Lower leg skin (tissue), 4 donors: Measurements from ENCODE around the gene EEF2K. TPM values are rescaled to one million over a fixed set of nuclear protein-coding genes. Genes with fewer than 3 reads are reported as not detected.
A peak's percentile ranks its signal among the peaks of the same experiment; 100 is the strongest.

ENCODE experiments used
- DNase-seq, 2 donors: peaks; one replicate each; pipeline ENCODE4 v3.0.0-alpha.2; 2019; ENCODE audit warnings: low spot score in 2 of 2
- H3K4me3 ChIP-seq: fragments of 200-600 bp; sonication (generic); 2 replicates; pipeline ENCODE4 v1.5.1; 2017; ENCODE audit warnings: mild to moderate bottlenecking, low read depth; ENCODE audit not compliant: poor library complexity, severe bottlenecking
- CTCF ChIP-seq, 3 donors: fragments of 450-650 bp; IDR thresholded peaks; one replicate each; pipeline ENCODE4 v1.5.1; 2016; ENCODE audit warnings: antibody characterized with exemption in 3 of 3, mild to moderate bottlenecking in 3 of 3, moderate library complexity in 2 of 3
- POLR2A ChIP-seq, 2 donors: fragments of 450-650 bp; IDR thresholded peaks; one replicate each; pipeline ENCODE4 v1.6.1; 2016 to 2017; ENCODE audit warnings: antibody characterized with exemption in 2 of 2, mild to moderate bottlenecking in 1 of 2, moderate library complexity in 1 of 2
- whole genome bisulfite sequencing, 2 donors: methylation state at CpG; one replicate each; pipeline ENCODE4 v1.1.5; 2018; 5-methylcytosine and 5-hydroxymethylcytosine counted together
- intact Hi-C: fragments of 100-400 bp; cut with DNase I; formaldehyde crosslinking; loops from one replicate; pipeline ENCODE4 v1.15.0; 2023; ENCODE audit warnings: low total_unique reads
- total RNA-seq, 4 donors: library from RNA; depleted of rRNA; stranded (reverse); fragments of >200 nt; gene quantifications; one replicate each; pipeline ENCODE4 v1.1.0, GENCODE V29; 2016

Gene EEF2K
- total RNA-seq, 4 donors from 2014 or later, result 47.8 to 112 (median 73.2) TPM

- DNase-seq, result no peak
- intact Hi-C loops, result loop anchor here (5.0 kb wide), 1 partner anchor 186 kb away; the partner anchor contains the start of gene PDZD9
- no peak for TF ChIP-seq POLR2A (IDR thresholded peaks at IDR 0.05)
- no peak for TF ChIP-seq CTCF (IDR thresholded peaks at IDR 0.05)
- WGBS, 2 donors, result 71 to 72% methylated on average over 2 of the region's 2 CpGs
- H3K4me3 ChIP-seq, result no peak overlapping the region
Observed at GRCh38 chr16:22188267-22188594, 17.8 kb upstream of the EEF2K start.

GRCh38 chr16:22188595-22189442 lies 17.3 kb upstream of the EEF2K start:
- TF ChIP-seq CTCF (IDR thresholded peaks at IDR 0.05), result peak in 1 of 3 donors; percentile 91
- TF ChIP-seq POLR2A (IDR thresholded peaks at IDR 0.05), result no peak
- 28 to 29% methylated on average over 8 of the region's 8 CpGs for WGBS, 2 donors
- DNase-seq, result peak; percentile 75 to 93
- no peak overlapping the region for H3K4me3 ChIP-seq
- intact Hi-C loops, result loop anchor here (5.0 kb wide), 1 partner anchor 187 kb away; the partner anchor contains the start of gene PDZD9

- peak overlapping the region; percentile 45 for H3K4me3 ChIP-seq
- intact Hi-C loops, result loop anchor here (5.0 to 10.0 kb wide), 2 partner anchors 187 to 1285 kb away; partner anchors contain the start of genes DCUN1D3, LYRM1 and PDZD9
- WGBS, 2 donors, result 0 to 2% methylated on average over 18 of the region's 18 CpGs
- DNase-seq, result peak; percentile 75 to 95
- TF ChIP-seq CTCF (IDR thresholded peaks at IDR 0.05) (no peak), POLR2A (IDR thresholded peaks at IDR 0.05) (no peak)
Observed at GRCh38 chr16:22189473-22190080, 16.5 kb upstream of the EEF2K start.

GRCh38 chr16:22190081-22190775 lies 15.8 kb upstream of the EEF2K start:
- WGBS, 2 donors, result 0% methylated on average over 50 to 68 of the region's 72 CpGs
- TF ChIP-seq CTCF (IDR thresholded peaks at IDR 0.05) (peak in 1 of 3 donors; percentile 18), POLR2A (IDR thresholded peaks at IDR 0.05) (no peak)
- DNase-seq, result peak; percentile 89 to 97
- intact Hi-C loops, result loop anchor here (10.0 kb wide), 1 partner anchor 1285 kb away; the partner anchor contains the start of genes DCUN1D3 and LYRM1
- peak overlapping the region; percentile 45 for H3K4me3 ChIP-seq

- intact Hi-C loops, result loop anchor here (10.0 kb wide), 1 partner anchor 1286 kb away; the partner anchor contains the start of genes DCUN1D3 and LYRM1
- WGBS, 2 donors, result 0 to 1% methylated on average over 42 to 43 of the region's 43 CpGs
- peak; percentile 100 for DNase-seq
Observed at GRCh38 chr16:22190776-22191531, 15.1 kb upstream of the EEF2K start.

More at GRCh38 chr16:22190776-22191531, 15.1 kb upstream of the EEF2K start:
- peak in 1 of 2 donors; percentile 38 for TF ChIP-seq POLR2A (IDR thresholded peaks at IDR 0.05)
- TF ChIP-seq CTCF (IDR thresholded peaks at IDR 0.05), result no peak
- no peak overlapping the region for H3K4me3 ChIP-seq
